SW480 (cell line): ENCODE results near the gene ANAPC2.

ENCODE experiments used
- DNase-seq: peaks from one replicate; pipeline ENCODE4 v3.0.0-alpha.2; 2016; ENCODE audit warnings: low spot score

The ANAPC2 gene

DNA sequence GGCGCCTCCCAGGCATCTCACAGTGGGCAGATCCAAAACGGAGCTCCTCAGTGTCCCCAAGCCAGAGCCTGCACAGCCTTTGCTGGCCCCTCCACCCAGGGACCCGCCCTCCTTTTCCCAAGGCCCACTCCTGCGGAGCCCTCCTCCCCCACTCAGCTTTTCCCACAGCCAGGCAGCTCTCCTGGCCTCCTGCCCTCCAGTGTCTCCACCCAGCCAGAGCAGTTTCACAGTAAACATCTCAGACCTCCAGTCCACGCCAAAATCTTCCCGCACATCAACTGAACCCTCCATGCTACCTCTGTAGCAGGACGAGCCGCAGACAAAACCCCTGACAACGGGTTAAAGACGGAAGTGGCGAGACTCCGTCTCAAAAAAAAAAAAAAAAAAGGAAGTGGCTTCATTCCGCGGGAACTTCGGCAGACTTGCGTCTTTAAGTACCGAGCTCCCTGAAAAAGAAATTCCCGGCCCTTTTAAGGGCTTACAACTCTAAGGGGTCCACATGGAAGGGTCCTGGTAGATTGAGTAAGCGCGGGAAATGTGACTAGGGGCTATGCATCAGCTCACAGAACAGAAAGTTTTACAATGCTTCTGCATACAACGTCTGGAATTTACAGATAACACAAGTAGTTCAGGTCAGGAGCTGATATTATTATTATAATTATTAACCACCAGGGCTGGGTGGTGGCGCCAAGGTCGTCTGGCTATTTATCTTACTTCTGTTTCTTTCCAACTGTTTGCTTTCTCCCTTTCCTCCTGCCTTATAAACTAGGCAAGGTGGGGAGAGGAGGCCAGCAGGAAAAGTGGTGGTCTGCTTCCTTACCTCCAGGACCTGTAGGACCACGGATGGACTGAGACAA is 60.8 kb downstream of the ANAPC2 start:
- DNase-seq: no peak

DNA sequence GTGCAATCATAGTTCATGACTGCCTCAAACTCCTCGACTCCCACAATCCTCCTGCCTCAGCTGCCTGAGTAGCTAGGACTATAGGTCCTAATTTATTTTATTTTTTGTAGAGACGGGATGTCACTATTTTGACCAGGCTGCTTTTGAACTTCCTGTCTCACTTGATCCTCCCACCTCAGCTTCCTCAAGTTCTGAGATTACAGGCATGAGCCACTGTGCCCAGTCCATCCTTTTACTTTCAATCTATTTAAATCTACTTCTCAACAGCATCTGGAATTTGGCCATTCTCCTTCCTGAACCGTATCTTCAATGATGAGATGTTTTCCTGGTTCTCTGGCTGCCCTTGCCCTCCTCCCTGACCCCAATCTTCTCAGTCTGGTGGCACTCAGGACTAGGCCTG is 61.6 kb downstream of the ANAPC2 start:
- no peak for DNase-seq
